GM21737 (cell line): ENCODE results near the gene MPPED1.

Experiments
- ATAC-seq: cut with Tn5 transposase; IDR thresholded peaks from one replicate; pipeline ENCODE4 v1.9.1; 2021; ENCODE audit warnings: mild to moderate bottlenecking, moderate library complexity; ENCODE audit not compliant: unreplicated experiment

The MPPED1 gene

DNA sequence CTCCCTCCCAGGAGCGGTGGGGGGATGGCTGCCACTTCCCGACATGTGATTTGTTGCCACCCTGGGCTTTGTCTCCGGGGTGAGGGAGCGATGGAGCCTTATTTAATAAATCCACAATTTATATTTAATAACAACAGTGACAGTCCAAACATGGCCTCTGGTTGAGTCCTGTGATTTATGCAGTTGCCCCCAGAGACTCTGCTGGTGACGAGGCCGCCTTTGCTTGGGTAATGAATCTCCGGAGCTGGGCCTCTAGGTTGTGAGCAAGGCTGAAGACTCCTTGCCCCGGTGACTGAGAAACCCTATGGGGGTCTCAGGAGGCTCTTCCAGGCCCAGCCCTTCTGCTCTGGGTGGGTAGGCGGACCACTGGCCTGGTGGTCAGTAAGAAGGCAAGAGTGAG lies 16.7 kb downstream of the MPPED1 start:
- no peak for ATAC-seq

- no peak for ATAC-seq
These were observed 17.6 kb downstream of the MPPED1 start for GRCh38 chr22:43429426-43429825.

DNA sequence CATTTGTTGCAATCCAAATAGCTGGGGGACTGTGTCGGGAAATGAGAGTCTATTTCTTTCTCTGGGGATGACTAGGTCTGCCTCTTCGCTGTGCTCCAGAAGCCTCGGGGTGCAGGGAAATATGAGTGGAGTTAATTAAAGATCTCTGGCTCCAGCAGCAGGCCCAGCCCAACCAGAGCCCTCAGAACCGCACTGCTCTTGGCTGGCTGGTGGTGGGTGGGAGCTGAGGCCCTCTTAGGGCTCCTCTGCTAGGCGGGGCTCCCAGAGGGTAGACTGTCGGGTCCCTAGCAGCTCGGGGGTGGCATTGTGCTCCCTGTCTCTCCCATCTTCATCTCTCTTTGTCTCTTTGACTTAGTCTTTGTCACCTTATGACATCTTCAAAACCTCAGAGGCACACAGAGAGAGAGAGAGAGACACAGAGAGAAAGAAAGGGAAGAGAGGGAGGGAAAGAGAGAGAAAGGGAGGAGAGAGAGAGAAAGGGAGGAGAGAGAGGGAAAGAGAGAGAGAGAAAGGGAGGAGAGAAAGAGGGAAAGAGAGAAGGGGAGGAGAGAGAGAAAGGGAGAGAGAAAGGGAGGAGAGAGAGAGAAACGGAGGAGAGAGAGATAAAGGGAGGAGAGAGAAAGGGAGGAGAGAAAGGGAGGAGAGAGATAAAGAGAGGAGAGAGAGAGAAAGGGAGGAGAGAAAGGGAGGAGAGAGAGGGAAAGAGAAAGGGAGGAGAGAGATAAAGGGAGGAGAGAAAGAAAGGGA lies 20.2 kb downstream of the MPPED1 start:
- no peak for ATAC-seq

DNA sequence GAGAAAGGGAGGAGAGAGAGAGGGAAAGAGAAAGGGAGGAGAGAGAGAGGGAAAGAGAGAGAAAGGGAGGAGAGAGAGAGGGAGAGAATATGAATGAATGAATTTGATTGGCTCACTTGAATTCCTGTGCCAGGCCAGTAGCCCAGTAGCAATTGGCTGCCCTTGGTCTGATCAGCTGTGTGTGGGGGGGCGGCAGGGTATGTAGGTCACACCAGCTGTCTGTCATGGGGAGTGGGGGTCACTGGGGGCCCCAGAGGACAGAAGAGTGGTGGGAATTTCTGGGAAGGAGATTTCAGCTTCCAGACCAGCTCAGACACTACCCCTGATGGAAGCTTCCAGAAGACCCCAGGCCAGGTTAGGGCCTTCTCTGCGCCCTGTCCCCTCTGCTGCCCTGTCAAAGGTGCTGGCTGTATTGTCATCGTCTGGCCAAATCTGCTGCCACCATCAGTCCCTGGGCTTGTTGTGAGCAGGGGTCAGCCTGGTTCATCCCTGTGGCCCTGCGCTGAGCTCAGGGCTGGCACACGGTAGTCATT lies 21.1 kb downstream of the MPPED1 start:
- no peak for ATAC-seq

DNA sequence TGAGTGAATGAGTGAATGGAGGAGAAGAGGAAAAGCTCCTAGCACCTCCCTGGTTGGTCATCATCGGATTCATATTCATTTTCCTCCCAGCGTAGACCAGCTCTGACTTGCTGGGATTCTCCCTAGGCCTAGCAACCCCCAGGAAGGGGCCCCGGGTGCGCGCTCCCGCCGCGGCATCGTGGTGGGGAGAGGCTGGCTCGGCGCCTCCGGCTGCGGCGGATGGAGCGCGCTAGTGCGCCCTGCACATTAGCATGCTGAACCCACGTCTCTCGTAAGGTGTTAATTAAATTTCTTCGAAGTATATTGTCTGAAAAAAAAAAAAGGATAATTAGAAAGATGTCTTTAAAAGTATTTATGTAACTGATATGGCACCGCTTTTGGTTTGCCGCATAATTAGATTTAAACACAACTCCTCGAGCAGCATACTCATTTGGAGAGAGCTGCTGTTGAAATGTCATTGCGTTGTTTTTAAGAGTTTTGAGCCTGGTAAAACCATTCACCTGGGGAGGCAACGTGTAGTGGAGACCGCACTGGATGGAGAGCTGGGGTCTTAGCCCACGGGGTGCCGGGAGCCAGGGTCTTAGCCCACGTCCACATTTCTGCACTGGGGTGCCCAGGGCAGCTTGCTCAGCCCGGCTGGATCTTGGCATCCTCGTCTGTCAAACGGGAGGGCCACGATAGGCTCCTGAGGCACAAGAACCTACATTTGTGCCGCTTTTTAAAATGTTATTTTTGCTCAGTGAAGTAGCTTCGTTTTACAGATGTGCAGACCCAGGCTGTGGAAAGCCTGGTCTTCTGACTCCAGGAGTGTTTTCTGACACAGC lies 21.8 kb downstream of the MPPED1 start:
- no peak for ATAC-seq

DNA sequence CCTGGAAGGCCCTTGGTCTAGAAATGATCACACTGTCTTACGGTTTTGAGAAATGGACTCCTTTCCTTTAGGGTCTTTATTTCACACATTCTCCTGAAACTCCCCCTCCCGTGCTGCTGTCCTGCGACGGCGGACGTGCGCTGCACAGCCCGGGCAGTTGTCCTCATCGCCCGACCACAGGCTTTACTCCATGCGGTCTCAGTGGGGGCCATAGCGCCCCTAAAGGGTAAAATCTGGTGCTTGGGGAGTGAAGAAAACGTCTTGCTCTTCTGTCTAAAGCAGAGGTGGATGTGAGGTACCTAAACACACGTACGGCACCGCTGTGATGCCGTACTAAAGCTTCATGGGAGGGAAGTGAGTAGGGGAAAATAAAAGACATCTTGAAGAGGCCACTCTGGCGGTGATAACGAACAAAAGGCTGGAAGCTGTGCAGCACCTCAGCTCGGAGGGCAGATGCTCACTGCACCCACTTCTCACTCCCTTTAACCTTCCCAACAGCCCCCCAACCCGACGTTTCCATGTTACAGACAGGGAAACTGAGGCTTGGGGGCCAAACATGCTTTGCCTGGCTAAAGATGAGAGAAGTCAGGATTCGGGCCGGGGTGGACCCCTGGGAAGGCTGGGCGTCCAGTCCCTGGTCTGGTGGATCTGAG lies 22.6 kb downstream of the MPPED1 start:
- ATAC-seq: no peak

DNA sequence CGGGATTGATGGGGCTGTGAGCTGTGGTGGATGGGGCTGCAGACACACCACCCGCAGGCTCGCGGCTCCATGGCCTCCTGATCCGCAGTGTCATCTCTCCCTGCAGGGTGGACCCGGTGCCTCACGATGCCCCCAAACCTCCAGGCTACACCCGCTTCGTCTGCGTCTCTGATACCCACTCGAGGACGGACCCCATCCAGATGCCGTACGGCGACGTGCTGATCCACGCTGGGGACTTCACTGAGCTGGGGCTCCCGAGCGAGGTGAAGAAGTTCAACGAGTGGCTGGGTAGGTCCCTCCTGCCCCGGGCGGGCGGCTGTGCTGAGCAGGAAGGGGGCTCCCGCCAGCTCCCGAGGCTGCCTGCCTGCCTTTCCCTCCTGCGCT lies 23.1 kb downstream of the MPPED1 start:
- no peak for ATAC-seq

DNA sequence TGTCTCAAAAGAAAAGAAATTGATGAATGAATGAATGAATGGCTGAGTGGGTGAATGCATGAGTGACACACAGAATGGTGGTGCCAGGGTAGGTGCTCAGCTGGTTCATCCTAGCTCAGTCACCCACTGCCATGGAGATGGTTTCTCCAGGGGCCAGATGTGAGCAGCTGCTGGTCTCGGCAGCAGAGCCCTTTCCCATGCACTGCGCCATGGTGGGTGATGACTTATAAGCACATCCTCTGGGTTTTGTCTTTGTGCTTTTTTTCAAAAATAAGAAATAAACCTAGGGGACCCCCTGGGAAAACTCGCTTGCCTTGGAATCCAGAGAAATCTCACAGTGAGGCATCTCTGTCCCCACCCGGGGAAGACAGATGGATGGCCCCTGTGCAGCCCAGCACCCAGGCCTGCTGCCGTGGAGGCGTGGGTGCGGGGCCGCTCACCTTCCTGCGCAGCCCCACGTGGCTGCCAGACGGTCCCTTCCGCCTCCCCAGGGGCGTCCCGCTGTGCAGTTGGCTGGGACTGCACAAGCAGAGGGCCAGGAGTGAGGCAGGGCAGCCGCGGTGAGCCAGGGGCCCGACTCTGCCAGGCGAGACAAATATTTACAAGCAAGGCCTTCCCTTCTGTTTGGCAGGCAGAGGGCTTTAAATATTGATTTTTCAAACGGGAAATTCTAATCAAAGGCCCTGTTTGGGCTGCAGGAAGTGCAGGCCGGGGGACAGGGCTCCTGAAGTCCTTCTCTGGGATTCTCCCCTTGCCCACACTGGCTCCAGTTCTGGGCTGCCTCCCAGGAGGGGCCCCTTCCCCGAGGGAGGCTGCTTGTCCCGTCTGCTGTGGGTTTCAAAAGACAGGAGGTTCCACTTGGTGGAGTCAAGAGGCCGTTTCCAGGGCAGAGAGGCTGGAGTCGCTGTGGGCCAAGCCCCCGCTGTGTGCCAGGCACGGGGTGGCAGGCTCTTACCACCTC lies 24.3 kb downstream of the MPPED1 start:
- ATAC-seq: no peak

DNA sequence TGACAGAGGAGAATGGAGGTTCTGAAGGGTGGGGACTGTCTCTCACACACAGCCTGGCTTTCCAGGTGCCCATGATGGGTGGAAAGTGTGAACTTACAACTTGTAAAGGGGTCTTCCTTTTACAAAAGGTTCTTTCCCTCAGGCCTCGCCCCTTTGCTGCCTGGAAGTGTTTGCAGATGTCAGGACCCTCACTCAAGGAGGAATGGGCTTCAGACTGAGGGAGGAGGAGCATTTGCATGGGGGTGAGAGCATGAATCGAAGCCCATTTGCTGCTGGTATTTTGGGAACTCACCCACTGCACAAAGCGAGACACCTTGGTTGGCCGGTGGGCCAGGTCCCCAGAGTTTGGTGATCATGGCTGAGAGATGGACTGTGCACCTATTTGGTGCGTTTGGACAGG lies 25.1 kb downstream of the MPPED1 start:
- no peak for ATAC-seq

- no peak for ATAC-seq
These were observed 26.2 kb downstream of the MPPED1 start for GRCh38 chr22:43437871-43438475.

DNA sequence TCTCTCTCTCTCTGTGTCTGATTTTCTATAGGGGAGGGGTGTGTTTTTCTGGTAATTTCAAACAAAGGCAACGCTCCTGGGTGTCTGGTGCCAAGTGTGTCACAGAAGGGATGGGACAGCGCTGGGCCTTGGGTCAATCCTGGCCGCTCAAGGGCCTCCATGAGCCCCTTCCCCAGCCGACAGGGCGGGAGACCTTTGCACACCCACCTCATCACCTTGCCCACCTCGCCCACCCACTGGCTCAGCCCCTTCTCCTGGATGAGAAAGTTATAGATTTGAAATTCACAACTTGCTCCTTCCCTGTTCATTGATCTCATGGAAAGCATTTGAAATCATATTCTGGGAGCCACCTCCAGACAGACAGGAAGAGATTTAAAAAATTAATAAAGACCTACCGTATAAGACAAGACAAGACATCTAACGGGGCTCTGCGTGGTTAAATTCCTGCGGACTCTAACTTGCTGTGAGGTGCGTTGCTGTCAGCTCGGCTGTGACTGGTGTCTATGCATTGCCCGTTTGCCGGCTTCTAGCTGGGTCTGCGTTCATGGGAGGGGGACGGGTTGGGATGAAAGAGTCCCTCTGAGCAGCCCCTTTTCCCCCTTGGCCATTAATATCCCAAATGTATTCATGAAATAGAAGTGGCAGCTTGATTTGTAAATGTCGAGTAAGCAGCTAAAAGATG lies 27.0 kb downstream of the MPPED1 start:
- ATAC-seq: no peak

DNA sequence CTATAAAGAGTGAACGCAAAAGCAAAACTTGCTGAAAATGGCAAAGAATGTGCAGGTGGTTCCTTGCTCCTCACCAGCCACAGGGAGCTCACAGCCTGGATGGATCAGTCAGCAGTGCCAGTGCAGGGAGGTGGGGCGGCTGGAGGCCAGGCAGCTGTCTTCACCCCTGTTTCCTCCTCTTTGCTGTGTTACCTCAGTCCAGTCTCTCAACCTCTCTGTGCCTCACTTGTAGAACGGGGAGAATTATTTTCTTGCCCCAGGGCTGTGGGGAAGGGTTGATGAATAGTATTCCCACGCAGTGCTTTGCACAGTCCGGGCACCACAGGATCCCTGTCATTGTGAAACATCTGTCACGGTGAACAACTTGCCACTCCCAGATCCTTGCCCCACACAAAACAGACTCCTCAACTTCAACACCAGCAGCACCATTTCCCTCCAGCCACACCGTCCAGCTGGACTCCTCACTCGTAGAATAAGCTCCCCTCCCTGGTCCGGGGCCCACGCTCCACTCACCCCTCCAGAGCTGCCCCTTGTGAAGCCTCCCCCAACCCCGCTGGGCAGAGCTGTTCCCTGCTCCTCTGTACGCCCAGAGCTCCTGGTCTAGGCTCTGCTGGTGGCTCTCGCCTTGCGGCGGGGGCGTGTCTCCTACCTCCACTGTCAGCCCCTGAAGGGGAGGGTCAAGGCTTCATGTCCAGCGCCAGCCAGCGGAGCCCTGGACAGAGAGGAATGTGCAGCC lies 27.7 kb downstream of the MPPED1 start:
- no peak for ATAC-seq

DNA sequence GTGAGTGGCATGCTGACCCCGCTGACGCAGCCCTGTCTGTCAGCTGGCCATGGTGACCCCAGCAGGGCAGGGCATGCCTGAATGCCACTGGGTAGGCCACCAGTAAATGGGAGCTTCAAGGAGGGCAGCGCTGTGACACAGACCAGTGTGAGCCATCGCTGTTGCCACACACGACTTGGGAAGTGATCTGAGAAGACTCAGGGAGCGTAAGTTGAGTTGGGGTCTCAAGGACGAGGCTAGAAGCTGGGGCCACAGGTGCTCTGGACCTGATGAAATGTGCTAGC lies 28.2 kb downstream of the MPPED1 start:
- no peak for ATAC-seq

DNA sequence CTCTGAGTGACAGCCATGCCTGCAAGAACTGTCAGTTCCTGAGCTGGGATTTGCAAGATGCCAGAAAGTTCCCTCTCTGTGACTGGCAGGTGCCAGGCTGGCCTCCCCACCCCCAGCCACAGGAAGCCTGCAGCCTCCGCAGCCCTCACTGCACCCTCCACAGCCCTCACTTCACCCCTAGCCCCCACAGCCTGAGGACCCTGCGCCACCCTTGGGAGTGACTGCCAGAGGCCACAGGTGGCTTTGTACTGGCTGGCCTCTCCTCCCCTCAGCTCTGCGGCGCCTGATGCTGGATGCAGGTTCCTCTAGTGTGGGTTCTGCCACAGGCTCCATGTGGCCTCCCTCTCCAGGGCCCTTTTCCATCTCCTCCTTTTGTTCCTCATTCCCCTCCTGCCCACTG lies 28.7 kb downstream of the MPPED1 start:
- no peak for ATAC-seq

DNA sequence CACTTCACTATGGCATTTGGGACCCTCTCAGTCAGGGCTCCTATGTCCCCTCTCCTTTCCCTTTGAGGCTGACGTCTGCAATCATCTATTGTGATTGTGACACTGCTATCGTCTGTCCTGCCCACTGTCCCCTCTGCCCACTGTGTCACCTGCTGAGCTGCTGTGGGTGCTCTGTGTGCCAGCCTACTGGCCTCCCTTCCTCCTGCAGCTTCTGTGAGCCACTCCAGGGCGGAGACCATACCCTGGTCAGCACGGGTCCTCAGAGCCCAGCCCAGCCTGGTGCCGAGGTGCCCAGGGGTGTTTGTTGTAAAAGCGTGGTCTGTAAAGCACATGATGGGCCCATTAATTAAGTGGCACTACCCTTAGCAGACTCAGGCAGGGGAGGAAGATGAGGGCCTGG lies 29.4 kb downstream of the MPPED1 start:
- no peak for ATAC-seq

DNA sequence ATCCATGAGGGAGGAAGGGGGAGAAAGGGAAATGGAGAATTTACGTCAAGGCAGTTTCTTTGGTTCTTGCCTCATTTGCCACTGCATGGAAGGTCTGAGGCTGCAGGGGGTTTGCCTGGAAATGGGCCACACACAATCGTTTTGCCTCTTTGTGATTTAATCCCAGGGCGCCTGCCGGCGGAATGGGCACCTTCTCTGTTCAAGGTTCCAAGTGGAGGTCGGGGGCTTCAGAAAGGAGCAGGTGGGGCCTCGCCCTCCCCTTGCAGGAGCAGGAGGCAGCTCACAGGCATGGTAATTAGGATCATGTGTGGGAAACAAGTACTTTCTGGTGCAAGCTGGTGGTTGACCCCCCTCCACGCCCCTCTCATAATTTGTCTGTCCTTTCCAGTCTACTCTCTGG lies 29.9 kb downstream of the MPPED1 start:
- ATAC-seq: no peak

- ATAC-seq: no peak
These were observed 30.8 kb downstream of the MPPED1 start for GRCh38 chr22:43442386-43443151.

DNA sequence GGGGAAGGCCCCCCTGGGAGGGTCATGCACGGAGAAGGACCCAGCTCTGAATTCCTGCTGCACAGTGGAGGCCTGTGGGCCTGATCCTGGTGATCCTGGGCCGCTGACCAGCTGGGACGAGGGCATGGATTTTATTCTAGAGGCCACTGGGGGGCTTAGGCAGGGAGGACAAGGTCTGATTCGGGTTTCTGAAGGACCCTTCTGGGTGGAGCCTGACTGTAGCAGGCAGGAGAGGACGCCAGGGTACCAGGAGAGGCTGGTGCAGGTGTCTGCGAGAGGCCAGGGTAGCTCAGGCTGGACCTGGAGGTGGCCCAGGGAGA lies 31.3 kb downstream of the MPPED1 start:
- no peak for ATAC-seq
